Measurements from ENCODE around the gene EIF3I. TPM values are rescaled to one million over a fixed set of nuclear protein-coding genes. Genes with fewer than 3 reads are reported as not detected.

EIF3I gene
- total RNA-seq, 1 experiment from 2014 or later: 222 TPM

GRCh38 chr1:32255072-32256071 is 33.2 kb downstream of the EIF3I start:
- no peaks in the 10 kb centered on the region for H3K9me3 ChIP-seq (ENCODE audit: control insufficient read depth, low read depth, low read length)
- H3K14ac ChIP-seq (ENCODE audit: insufficient read depth, low read length): no peak overlapping the region
- H2BK120ac ChIP-seq (ENCODE audit: low read depth, low read length, poor library complexity, severe bottlenecking): no peak overlapping the region
- H3K23ac ChIP-seq (ENCODE audit: insufficient read length, low read depth, low read length): no peak overlapping the region
- no peaks in the 10 kb centered on the region; the same call in 1 of the 2 replicates for H3K27me3 ChIP-seq (ENCODE audit: insufficient read depth, low read length)
- H4K91ac ChIP-seq (ENCODE audit: insufficient read length, low read depth, low read length): no peak overlapping the region
- DNase-seq: no peak
- H2BK12ac ChIP-seq (ENCODE audit: insufficient read length, low read depth, low read length): no peak overlapping the region
- no peak overlapping the region for H3K9ac ChIP-seq (ENCODE audit: extremely low read depth, insufficient read length, low read length)
- H3K27ac ChIP-seq (ENCODE audit: insufficient read length, low read depth, low read length): no peak overlapping the region
- peaks cover 4% of the 10 kb centered on the region; the same call in 1 of the 2 replicates for H3K4me1 ChIP-seq (ENCODE audit: insufficient read depth, low read length)
- peaks cover 17 to 18% of the 10 kb centered on the region in 2 experiments for H3K4me1 Mint-ChIP-seq
- no CpG with 5 or more reads among the region's 10 CpGs for WGBS (ENCODE audit: extremely low coverage, insufficient read length, low lambda C conversion rate)
- no peak overlapping the region for H3K4me2 ChIP-seq (ENCODE audit: insufficient read depth, insufficient read length, low read length)
- no peak overlapping the region for H3K18ac ChIP-seq (ENCODE audit: insufficient read length, low read depth, low read length)
- no peak overlapping the region for H3T11ph ChIP-seq (ENCODE audit: low read length)
- no peaks in the 10 kb centered on the region for H3K23me2 ChIP-seq (ENCODE audit: insufficient read length, low read depth, low read length, poor library complexity, severe bottlenecking)
- no peak overlapping the region for H2AK5ac ChIP-seq (ENCODE audit: insufficient read length, low read length)
- H3K27ac Mint-ChIP-seq: no peak overlapping the region
- H3K79me1 ChIP-seq (ENCODE audit: insufficient read depth, low read depth, low read length, poor library complexity, severe bottlenecking): no peaks in the 10 kb centered on the region
- H3K27me3 Mint-ChIP-seq (ENCODE audit: low read depth): peaks cover 2% of the 10 kb centered on the region; the same call in 1 of the 2 replicates
- no peak overlapping the region for H2BK15ac ChIP-seq (ENCODE audit: low read depth, low read length)
- H3K4ac ChIP-seq (ENCODE audit: low read depth, low read length): no peak overlapping the region
- H3K9me3 Mint-ChIP-seq: no peaks in the 10 kb centered on the region; a peak in 1 of 5 replicates
- H4K5ac ChIP-seq (ENCODE audit: insufficient read length, low read depth, low read length): no peak overlapping the region
- TF ChIP-seq CTCF (conservative IDR thresholded peaks at IDR 0.05): no peak
- H4K20me1 ChIP-seq (ENCODE audit: control insufficient read depth, insufficient read depth, insufficient read length): no peaks in the 10 kb centered on the region
- no peaks in the 10 kb centered on the region for H3K36me3 Mint-ChIP-seq (ENCODE audit: insufficient read depth in 1 of 3, low read depth in 3 of 3)
- H3K56ac ChIP-seq (ENCODE audit: insufficient read length, low read depth, low read length): no peak overlapping the region
- no peak overlapping the region for H2AFZ ChIP-seq (ENCODE audit: low read length)
- H3K79me2 ChIP-seq (ENCODE audit: insufficient read depth, low read length): no peaks in the 10 kb centered on the region
- H3K4me3 Mint-ChIP-seq: no peak overlapping the region
- no peak overlapping the region for H4K8ac ChIP-seq (replicated peaks; ENCODE audit: insufficient read length, low read depth, low read length)
- no peak overlapping the region for H2BK5ac ChIP-seq (ENCODE audit: insufficient read length, low read length)
- H2BK20ac ChIP-seq (ENCODE audit: low read depth, low read length, poor library complexity, severe bottlenecking): no peak overlapping the region

All from H9 (cell line).